GM23338 (cell line): ENCODE measurements around the gene CLDN7. TPM values are rescaled to one million over a fixed set of nuclear protein-coding genes. Genes with fewer than 3 reads are reported as not detected.

Experiments used
- EZH2 ChIP-seq: fragments of 200-600 bp; sonication (generic); IDR thresholded peaks from one replicate; pipeline ENCODE4 v1.8.0; 2017; ENCODE audit warnings: antibody characterized with exemption, mild to moderate bottlenecking, low read depth; ENCODE audit not compliant: unreplicated experiment
- POLR2AphosphoS5 ChIP-seq: IDR thresholded peaks from 2 replicates; pipeline ENCODE4 v1.6.1; 2016; ENCODE audit warnings: antibody characterized with exemption, low read depth
- ZNF114 ChIP-seq: fragments of 250-450 bp; sonication (Bioruptor Pico); IDR thresholded peaks from 2 replicates; pipeline ENCODE4 v1.5.0; 2020; ENCODE audit warnings: mild to moderate bottlenecking, moderate library complexity
- polyA plus RNA-seq: library from polyadenylated mRNA; unstranded; fragments of >200 nt; fragmentation: Nextera tagmentation; extraction: Ambion mirVana; gene quantifications from 2 replicates; pipeline ENCODE4 v1.2.1, GENCODE V29; 2016
- total RNA-seq: library from RNA; depleted of rRNA; stranded (reverse); fragments of >200 nt; shearing (Covaris generic); gene quantifications from 2 replicates; pipeline ENCODE4 v1.2.3, GENCODE V29; 2014
- TF ChIP-seq, protein P1 (sequence below): fragments of 250-450 bp; sonication (Bioruptor Pico); IDR thresholded peaks from 2 replicates; pipeline ENCODE4 v1.5.0; 2020; ENCODE audit warnings: mild to moderate bottlenecking, moderate library complexity
- TF ChIP-seq, protein P2 (sequence below): IDR thresholded peaks from one replicate; pipeline ENCODE4 v1.6.1; 2018; ENCODE audit warnings: antibody characterized with exemption; ENCODE audit not compliant: unreplicated experiment

The CLDN7 gene
- total and polyA plus RNA-seq, 2 experiments from 2014 or later = 50.7 to 111 TPM

- TF ChIP-seq, protein P1, sequence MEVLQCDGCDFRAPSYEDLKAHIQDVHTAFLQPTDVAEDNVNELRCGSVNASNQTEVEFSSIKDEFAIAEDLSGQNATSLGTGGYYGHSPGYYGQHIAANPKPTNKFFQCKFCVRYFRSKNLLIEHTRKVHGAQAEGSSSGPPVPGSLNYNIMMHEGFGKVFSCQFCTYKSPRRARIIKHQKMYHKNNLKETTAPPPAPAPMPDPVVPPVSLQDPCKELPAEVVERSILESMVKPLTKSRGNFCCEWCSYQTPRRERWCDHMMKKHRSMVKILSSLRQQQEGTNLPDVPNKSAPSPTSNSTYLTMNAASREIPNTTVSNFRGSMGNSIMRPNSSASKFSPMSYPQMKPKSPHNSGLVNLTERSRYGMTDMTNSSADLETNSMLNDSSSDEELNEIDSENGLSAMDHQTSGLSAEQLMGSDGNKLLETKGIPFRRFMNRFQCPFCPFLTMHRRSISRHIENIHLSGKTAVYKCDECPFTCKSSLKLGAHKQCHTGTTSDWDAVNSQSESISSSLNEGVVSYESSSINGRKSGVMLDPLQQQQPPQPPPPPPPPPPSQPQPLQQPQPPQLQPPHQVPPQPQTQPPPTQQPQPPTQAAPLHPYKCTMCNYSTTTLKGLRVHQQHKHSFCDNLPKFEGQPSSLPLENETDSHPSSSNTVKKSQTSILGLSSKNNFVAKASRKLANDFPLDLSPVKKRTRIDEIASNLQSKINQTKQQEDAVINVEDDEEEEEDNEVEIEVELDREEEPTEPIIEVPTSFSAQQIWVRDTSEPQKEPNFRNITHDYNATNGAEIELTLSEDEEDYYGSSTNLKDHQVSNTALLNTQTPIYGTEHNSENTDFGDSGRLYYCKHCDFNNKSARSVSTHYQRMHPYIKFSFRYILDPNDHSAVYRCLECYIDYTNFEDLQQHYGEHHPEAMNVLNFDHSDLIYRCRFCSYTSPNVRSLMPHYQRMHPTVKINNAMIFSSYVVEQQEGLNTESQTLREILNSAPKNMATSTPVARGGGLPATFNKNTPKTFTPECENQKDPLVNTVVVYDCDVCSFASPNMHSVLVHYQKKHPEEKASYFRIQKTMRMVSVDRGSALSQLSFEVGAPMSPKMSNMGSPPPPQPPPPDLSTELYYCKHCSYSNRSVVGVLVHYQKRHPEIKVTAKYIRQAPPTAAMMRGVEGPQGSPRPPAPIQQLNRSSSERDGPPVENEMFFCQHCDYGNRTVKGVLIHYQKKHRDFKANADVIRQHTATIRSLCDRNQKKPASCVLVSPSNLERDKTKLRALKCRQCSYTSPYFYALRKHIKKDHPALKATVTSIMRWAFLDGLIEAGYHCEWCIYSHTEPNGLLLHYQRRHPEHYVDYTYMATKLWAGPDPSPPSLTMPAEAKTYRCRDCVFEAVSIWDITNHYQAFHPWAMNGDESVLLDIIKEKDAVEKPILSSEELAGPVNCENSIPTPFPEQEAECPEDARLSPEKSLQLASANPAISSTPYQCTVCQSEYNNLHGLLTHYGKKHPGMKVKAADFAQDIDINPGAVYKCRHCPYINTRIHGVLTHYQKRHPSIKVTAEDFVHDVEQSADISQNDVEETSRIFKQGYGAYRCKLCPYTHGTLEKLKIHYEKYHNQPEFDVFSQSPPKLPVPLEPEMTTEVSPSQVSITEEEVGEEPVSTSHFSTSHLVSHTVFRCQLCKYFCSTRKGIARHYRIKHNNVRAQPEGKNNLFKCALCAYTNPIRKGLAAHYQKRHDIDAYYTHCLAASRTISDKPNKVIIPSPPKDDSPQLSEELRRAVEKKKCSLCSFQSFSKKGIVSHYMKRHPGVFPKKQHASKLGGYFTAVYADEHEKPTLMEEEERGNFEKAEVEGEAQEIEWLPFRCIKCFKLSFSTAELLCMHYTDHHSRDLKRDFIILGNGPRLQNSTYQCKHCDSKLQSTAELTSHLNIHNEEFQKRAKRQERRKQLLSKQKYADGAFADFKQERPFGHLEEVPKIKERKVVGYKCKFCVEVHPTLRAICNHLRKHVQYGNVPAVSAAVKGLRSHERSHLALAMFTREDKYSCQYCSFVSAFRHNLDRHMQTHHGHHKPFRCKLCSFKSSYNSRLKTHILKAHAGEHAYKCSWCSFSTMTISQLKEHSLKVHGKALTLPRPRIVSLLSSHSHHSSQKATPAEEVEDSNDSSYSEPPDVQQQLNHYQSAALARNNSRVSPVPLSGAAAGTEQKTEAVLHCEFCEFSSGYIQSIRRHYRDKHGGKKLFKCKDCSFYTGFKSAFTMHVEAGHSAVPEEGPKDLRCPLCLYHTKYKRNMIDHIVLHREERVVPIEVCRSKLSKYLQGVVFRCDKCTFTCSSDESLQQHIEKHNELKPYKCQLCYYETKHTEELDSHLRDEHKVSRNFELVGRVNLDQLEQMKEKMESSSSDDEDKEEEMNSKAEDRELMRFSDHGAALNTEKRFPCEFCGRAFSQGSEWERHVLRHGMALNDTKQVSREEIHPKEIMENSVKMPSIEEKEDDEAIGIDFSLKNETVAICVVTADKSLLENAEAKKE (CRISPR knock-in tag) = no peak
- no peak for TF ChIP-seq POLR2AphosphoS5
- no peak for TF ChIP-seq EZH2
- TF ChIP-seq, protein P2, sequence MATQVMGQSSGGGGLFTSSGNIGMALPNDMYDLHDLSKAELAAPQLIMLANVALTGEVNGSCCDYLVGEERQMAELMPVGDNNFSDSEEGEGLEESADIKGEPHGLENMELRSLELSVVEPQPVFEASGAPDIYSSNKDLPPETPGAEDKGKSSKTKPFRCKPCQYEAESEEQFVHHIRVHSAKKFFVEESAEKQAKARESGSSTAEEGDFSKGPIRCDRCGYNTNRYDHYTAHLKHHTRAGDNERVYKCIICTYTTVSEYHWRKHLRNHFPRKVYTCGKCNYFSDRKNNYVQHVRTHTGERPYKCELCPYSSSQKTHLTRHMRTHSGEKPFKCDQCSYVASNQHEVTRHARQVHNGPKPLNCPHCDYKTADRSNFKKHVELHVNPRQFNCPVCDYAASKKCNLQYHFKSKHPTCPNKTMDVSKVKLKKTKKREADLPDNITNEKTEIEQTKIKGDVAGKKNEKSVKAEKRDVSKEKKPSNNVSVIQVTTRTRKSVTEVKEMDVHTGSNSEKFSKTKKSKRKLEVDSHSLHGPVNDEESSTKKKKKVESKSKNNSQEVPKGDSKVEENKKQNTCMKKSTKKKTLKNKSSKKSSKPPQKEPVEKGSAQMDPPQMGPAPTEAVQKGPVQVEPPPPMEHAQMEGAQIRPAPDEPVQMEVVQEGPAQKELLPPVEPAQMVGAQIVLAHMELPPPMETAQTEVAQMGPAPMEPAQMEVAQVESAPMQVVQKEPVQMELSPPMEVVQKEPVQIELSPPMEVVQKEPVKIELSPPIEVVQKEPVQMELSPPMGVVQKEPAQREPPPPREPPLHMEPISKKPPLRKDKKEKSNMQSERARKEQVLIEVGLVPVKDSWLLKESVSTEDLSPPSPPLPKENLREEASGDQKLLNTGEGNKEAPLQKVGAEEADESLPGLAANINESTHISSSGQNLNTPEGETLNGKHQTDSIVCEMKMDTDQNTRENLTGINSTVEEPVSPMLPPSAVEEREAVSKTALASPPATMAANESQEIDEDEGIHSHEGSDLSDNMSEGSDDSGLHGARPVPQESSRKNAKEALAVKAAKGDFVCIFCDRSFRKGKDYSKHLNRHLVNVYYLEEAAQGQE = no peak
- no peak for TF ChIP-seq ZNF114
These were observed 2.8 kb downstream of the CLDN7 start (continued) for GRCh38 chr17:7259555-7259889.
